ENCODE results near the gene ADGRV1. TPM values are rescaled to one million over a fixed set of nuclear protein-coding genes. Genes with fewer than 3 reads are reported as not detected.

Gene ADGRV1
- polyA plus RNA-seq, 3 donors = 0.18 to 0.33 TPM; not detected in 1

GRCh38 chr5:91156242-91156641 lies 597.6 kb downstream of the ADGRV1 start:
- H3K36me3 Mint-ChIP-seq = no peaks in the 10 kb centered on the region
- H3K9ac ChIP-seq (ENCODE audit: insufficient read depth, low read length, poor library complexity, severe bottlenecking) = no peak overlapping the region
- no peaks in the 10 kb centered on the region for H3K9me3 Mint-ChIP-seq
- peak overlapping the region; percentile 34 to 72 (median 58) for H3K27ac Mint-ChIP-seq
- H3K27me3 ChIP-seq (ENCODE audit: control insufficient read depth in 2 of 2, insufficient read depth in 2 of 2, low read length in 2 of 2) = no peaks in the 10 kb centered on the region
- no peak overlapping the region for H3K4me3 ChIP-seq (replicated peaks in 1 of 3; ENCODE audit: low read depth in 2 of 3, low read length in 3 of 3)
- no peak overlapping the region for H2AFZ ChIP-seq (ENCODE audit: insufficient read depth, low read depth, low read length, poor library complexity, severe bottlenecking)
- no peaks in the 10 kb centered on the region for H3K27me3 Mint-ChIP-seq (ENCODE audit: low read depth in 3 of 3)
- peak overlapping the region in 1 of 2 donors; percentile 8 for H3K4me3 Mint-ChIP-seq
- H3K4me1 ChIP-seq (ENCODE audit: control insufficient read depth in 1 of 2, insufficient read depth in 2 of 2, low read length in 2 of 2) = peaks cover 18 to 25% of the 10 kb centered on the region in 2 donors
- no peaks in the 10 kb centered on the region for H3K36me3 ChIP-seq (replicated peaks in 1 of 2; ENCODE audit: control insufficient read depth in 1 of 2, insufficient read depth in 2 of 2, low read length in 2 of 2)
- H3K9me3 ChIP-seq (replicated peaks in 1 of 2; ENCODE audit: control insufficient read depth in 1 of 2, insufficient read depth in 1 of 2, low read length in 2 of 2) = no peaks in the 10 kb centered on the region
- peak in 1 of 3 donors; percentile 24 for DNase-seq
- H3K4me1 Mint-ChIP-seq = peaks cover 17% of the 10 kb centered on the region
- no peak for TF ChIP-seq CTCF (IDR thresholded peaks at IDR 0.05)
- intact Hi-C loops (cut with micrococcal nuclease) = no loop called here
- WGBS (ENCODE audit: insufficient coverage) = no CpG with 5 or more reads among the region's 1 CpG
- no peaks in the 10 kb centered on the region for H4K20me1 ChIP-seq (ENCODE audit: insufficient read depth, low read length)
- H3K27ac ChIP-seq (ENCODE audit: low read depth in 1 of 2, low read length in 2 of 2) = no peak overlapping the region
- no peak overlapping the region for H3K4me2 ChIP-seq (replicated peaks; ENCODE audit: extremely low read depth, low read length, poor library complexity, severe bottlenecking)
- H3K79me2 ChIP-seq (ENCODE audit: insufficient read depth, low read length) = no peaks in the 10 kb centered on the region

- Histone ChIP-seq H3K9me3 (replicated peaks in 1 of 2; ENCODE audit: control insufficient read depth in 1 of 2, insufficient read depth in 1 of 2, low read length in 2 of 2) (no peaks in the 10 kb centered on the region), H3K27ac (ENCODE audit: low read depth in 1 of 2, low read length in 2 of 2) (no peak overlapping the region), H3K4me3 (replicated peaks in 1 of 3; ENCODE audit: low read depth in 2 of 3, low read length in 3 of 3) (no peak overlapping the region), H2AFZ (ENCODE audit: insufficient read depth, low read depth, low read length, poor library complexity, severe bottlenecking) (no peak overlapping the region), H3K4me2 (replicated peaks; ENCODE audit: extremely low read depth, low read length, poor library complexity, severe bottlenecking) (no peak overlapping the region), H3K27me3 (ENCODE audit: control insufficient read depth in 2 of 2, insufficient read depth in 2 of 2, low read length in 2 of 2) (no peaks in the 10 kb centered on the region), H3K9ac (ENCODE audit: insufficient read depth, low read length, poor library complexity, severe bottlenecking) (no peak overlapping the region), H4K20me1 (ENCODE audit: insufficient read depth, low read length) (no peaks in the 10 kb centered on the region), H3K79me2 (ENCODE audit: insufficient read depth, low read length) (no peaks in the 10 kb centered on the region), H3K4me1 (ENCODE audit: control insufficient read depth in 1 of 2, insufficient read depth in 2 of 2, low read length in 2 of 2) (peaks cover 34% of the 10 kb centered on the region in 2 donors), H3K36me3 (replicated peaks in 1 of 2; ENCODE audit: control insufficient read depth in 1 of 2, insufficient read depth in 2 of 2, low read length in 2 of 2) (no peaks in the 10 kb centered on the region)
- H3K4me1 Mint-ChIP-seq = peaks cover 28% of the 10 kb centered on the region
- H3K27me3 Mint-ChIP-seq (ENCODE audit: low read depth in 3 of 3) = peaks cover 0 to 4% (median 0%) of the 10 kb centered on the region in 3 donors
- peaks cover 0 to 2% of the 10 kb centered on the region in 2 donors for H3K36me3 Mint-ChIP-seq
- DNase-seq = no peak
- TF ChIP-seq CTCF (IDR thresholded peaks at IDR 0.05) = no peak
- H3K4me3 Mint-ChIP-seq = no peak overlapping the region
- H3K9me3 Mint-ChIP-seq = no peaks in the 10 kb centered on the region
- WGBS (ENCODE audit: insufficient coverage) = 100% methylated on average over 1 of the region's 1 CpG
- intact Hi-C loops (cut with micrococcal nuclease) = no loop called here
- no peak overlapping the region for H3K27ac Mint-ChIP-seq
Observed at GRCh38 chr5:91158011-91158410, 599.4 kb downstream of the ADGRV1 start.

Data from CD14-positive monocyte (primary cell).